HFFc6 (cell line): ENCODE measurements around the gene TMEM204. TPM values are rescaled to one million over a fixed set of nuclear protein-coding genes. Genes with fewer than 3 reads are reported as not detected.

Experiments
- DNase-seq: peaks from one replicate; pipeline ENCODE4 v3.0.0-alpha.2; 2018
- H3K27ac Mint-ChIP-seq: 2 replicates; pipeline ENCODE4 v1.8.0; 2020; ENCODE audit warnings: mild to moderate bottlenecking, mixed read lengths
- H3K27me3 Mint-ChIP-seq: 2 replicates; pipeline ENCODE4 v1.8.0; 2021; ENCODE audit warnings: mild to moderate bottlenecking, moderate library complexity, mixed read lengths; ENCODE audit not compliant: insufficient read depth
- H3K36me3 Mint-ChIP-seq: 2 replicates; pipeline ENCODE4 v1.8.0; 2021; ENCODE audit warnings: low read depth, mixed read lengths
- H3K4me1 Mint-ChIP-seq: 2 replicates; pipeline ENCODE4 v1.8.0; 2020; ENCODE audit warnings: low read depth, mixed read lengths
- H3K4me3 Mint-ChIP-seq: 2 replicates; pipeline ENCODE4 v1.8.0; 2020; ENCODE audit warnings: mild to moderate bottlenecking, moderate library complexity, mixed read lengths
- H3K9me3 Mint-ChIP-seq: 2 replicates; pipeline ENCODE4 v1.8.0; 2020; ENCODE audit warnings: mild to moderate bottlenecking, mixed read lengths
- total RNA-seq, 6 experiments: library from RNA; stranded (reverse); fragmentation: NEBNext Ultra II Directional; extraction: Animal tissue kit (Norgen Biotek cat#: 25700); gene quantifications; 2 replicates in 1 of 6; 3 replicates in 5 of 6; pipeline ENCODE4 v1.2.3, GENCODE V29; 2021
- TF ChIP-seq, protein P1 (sequence below): fragments of 200-600 bp; sonication (generic); IDR thresholded peaks from 2 replicates; pipeline ENCODE4 v1.5.0; 2021; ENCODE audit warnings: antibody characterized with exemption, mild to moderate bottlenecking

TMEM204 gene
- total RNA-seq, 6 experiments from 2014 or later: 15.4 to 28.5 (median 16.2) TPM

DNA sequence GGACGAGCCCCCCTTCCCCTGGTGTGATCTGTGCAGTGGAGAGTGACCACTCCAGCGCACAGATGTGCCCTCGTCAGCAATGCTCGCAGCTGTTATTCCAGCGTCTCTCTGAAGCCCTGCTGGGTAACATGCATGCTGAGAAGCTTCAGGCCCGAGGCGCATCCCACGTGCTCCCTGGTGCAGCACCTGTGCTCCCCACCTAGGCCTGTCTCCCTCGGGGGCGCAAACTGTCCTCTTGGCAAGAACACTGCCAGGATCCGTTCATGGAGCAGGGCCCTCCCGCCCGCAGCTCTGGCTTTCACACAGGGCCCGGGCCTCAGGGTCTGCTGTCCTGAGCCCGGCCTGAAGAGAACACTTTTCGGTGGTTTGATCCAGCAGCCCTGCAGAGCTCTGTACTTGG lies 13.0 kb downstream of the TMEM204 start:
- Mint-ChIP-seq H3K9me3 (no peaks in the 10 kb centered on the region), H3K4me1 (peaks cover 25% of the 10 kb centered on the region), H3K4me3 (no peak overlapping the region), H3K36me3 (peaks cover 18% of the 10 kb centered on the region), H3K27me3 (peaks cover 1% of the 10 kb centered on the region; the same call in 1 of the 2 replicates), H3K27ac (no peak overlapping the region)
- no peak for DNase-seq
- TF ChIP-seq, protein P1, sequence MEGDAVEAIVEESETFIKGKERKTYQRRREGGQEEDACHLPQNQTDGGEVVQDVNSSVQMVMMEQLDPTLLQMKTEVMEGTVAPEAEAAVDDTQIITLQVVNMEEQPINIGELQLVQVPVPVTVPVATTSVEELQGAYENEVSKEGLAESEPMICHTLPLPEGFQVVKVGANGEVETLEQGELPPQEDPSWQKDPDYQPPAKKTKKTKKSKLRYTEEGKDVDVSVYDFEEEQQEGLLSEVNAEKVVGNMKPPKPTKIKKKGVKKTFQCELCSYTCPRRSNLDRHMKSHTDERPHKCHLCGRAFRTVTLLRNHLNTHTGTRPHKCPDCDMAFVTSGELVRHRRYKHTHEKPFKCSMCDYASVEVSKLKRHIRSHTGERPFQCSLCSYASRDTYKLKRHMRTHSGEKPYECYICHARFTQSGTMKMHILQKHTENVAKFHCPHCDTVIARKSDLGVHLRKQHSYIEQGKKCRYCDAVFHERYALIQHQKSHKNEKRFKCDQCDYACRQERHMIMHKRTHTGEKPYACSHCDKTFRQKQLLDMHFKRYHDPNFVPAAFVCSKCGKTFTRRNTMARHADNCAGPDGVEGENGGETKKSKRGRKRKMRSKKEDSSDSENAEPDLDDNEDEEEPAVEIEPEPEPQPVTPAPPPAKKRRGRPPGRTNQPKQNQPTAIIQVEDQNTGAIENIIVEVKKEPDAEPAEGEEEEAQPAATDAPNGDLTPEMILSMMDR: no peak

DNA sequence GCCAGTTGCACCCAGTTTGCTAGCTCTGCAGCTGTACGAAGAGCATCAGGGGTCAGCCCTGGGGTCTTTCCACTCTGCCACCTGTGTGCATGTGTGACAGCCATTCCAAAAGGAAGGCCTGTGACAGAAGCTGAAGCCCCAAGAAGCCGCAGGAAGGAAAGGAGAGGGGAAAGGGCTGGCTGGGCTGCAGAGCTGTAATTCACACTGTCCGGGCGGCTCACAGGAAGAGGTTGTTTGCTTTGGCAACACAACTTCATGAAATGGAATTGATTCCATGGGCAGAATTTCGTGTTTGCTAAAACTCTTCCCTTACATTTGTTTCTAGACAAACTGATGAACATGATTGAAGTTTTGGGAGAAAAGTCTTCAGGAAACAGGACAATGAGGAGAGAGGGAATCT lies 14.8 kb downstream of the TMEM204 start:
- no peak overlapping the region for H3K4me3 Mint-ChIP-seq
- H3K27me3 Mint-ChIP-seq: peaks cover 4% of the 10 kb centered on the region
- TF ChIP-seq, protein P1: no peak
- DNase-seq: no peak
- H3K4me1 Mint-ChIP-seq: peaks cover 14% of the 10 kb centered on the region
- peaks cover 14% of the 10 kb centered on the region for H3K36me3 Mint-ChIP-seq
- peak overlapping the region; percentile 16; the same call in 1 of the 2 replicates for H3K27ac Mint-ChIP-seq
- H3K9me3 Mint-ChIP-seq: no peaks in the 10 kb centered on the region

DNA sequence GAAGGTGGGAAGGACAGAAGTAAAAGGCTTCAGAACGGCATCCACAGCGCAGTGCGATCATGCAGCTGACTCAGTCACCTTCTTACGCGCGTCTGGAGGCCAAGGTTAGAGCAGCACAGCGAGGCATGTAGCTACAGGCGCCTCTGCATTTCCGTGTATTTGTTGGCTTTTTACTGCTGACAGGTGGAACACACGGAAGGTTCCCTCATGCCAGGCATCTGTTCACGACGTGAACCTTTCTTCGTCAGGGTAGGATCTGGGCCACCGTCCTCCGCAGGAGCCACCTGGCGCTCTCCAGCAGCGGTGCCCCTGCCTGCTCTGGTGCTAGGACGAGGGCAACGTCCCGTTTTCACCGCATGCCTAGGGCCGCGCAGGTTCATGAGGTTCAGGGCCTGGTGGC lies 15.3 kb downstream of the TMEM204 start:
- peaks cover 10% of the 10 kb centered on the region for H3K36me3 Mint-ChIP-seq
- TF ChIP-seq, protein P1: no peak
- DNase-seq: no peak
- no peaks in the 10 kb centered on the region for H3K9me3 Mint-ChIP-seq
- H3K27ac Mint-ChIP-seq: no peak overlapping the region
- H3K4me1 Mint-ChIP-seq: peaks cover 9% of the 10 kb centered on the region
- peaks cover 4% of the 10 kb centered on the region for H3K27me3 Mint-ChIP-seq
- H3K4me3 Mint-ChIP-seq: no peak overlapping the region

DNA sequence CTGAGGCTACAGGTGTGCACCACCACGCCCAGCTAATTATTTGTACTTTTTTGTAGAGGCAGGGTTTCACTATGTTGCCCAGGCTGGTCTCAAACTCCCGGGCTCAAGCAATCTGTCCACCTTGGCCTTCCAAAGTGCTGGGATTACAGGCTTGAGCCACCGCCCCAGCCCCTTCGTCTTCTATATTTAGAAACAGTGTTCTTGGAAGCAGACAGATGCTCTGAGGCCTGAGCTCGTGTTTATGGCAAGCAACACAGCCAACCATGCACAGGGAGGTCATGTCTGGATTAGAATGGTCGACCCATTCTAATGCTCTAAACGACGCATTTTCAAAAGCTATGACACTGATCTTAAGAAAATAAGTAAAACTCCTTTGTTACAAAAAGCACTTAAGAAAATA lies 16.6 kb downstream of the TMEM204 start:
- Mint-ChIP-seq H3K4me1 (peaks cover 7% of the 10 kb centered on the region), H3K27ac (no peak overlapping the region), H3K27me3 (peaks cover 3% of the 10 kb centered on the region), H3K4me3 (no peak overlapping the region), H3K36me3 (peaks cover 12% of the 10 kb centered on the region), H3K9me3 (no peaks in the 10 kb centered on the region)
- no peak for DNase-seq
- TF ChIP-seq, protein P1: no peak

DNA sequence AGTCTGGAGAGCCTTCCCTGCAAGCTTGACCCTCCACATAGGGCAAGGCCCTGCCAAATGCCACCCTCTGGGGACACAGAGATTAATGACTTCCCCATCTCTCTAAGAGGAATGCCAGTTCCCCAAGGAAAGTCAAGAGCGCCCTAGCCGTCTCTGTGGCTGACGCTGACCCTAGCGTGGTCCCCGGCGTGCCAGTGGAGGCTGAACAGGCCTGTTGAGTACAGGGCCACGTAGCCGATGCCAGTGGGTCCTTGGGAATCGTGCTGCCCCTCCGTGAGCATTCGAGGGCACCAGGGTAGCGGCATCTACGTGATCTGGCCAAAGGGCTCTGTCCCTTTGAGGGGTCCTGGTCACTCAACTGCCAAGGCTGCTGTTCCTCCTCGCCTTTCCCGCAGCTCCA lies 17.2 kb downstream of the TMEM204 start:
- no peak overlapping the region for H3K27ac Mint-ChIP-seq
- no peak overlapping the region for H3K4me3 Mint-ChIP-seq
- peaks cover 7% of the 10 kb centered on the region for H3K4me1 Mint-ChIP-seq
- H3K36me3 Mint-ChIP-seq: peaks cover 17% of the 10 kb centered on the region
- TF ChIP-seq, protein P1: no peak
- no peaks in the 10 kb centered on the region for H3K9me3 Mint-ChIP-seq
- peaks cover 3% of the 10 kb centered on the region for H3K27me3 Mint-ChIP-seq
- no peak for DNase-seq

DNA sequence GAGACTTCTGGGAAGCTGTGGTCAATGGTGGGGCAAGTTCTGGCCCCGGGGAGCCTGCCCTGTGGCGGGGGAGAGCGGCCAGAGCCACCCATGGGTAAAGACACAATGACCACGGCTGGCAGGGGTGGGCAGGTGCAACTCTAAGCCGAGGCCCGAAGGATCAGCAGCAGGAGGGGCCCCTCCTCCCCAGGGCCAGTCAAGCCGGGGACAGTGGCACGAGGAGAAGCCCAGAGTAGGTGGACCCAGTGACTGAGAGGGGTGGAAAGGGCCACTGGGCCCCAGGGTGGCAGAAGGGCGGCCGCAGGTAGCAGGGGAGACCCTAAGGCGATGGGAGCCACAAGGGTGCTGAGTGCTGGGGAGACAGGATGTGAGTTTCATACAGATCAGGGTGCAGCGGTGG lies 17.7 kb downstream of the TMEM204 start:
- TF ChIP-seq, protein P1: no peak
- Mint-ChIP-seq H3K9me3 (no peaks in the 10 kb centered on the region), H3K4me1 (peaks cover 7% of the 10 kb centered on the region), H3K27ac (no peak overlapping the region), H3K27me3 (peaks cover 3% of the 10 kb centered on the region), H3K36me3 (peaks cover 17% of the 10 kb centered on the region), H3K4me3 (no peak overlapping the region)
- no peak for DNase-seq
